Stimulated activated naive CD8-positive, alpha-beta T cell treated with anti-CD3 and anti-CD28 coated beads, Interleukin-15, Interleukin-2, amounts not matched to agents 100 ng/mL and 50 ng/mL, for 24 hours (primary cell): ENCODE measurements around the gene EEF2KMT.
"Not testable (repeated sequence)": the region's sequence is repeated elsewhere in the genome, so short reads cannot be mapped to it uniquely, and the experiment has no call there.

ENCODE experiments used
- H3K27ac Mint-ChIP-seq: one replicate; pipeline ENCODE4 v1.8.0; 2021; ENCODE audit warnings: mild to moderate bottlenecking, mixed read lengths
- H3K27me3 Mint-ChIP-seq: one replicate; pipeline ENCODE4 v1.8.0; 2021; ENCODE audit warnings: mixed read lengths
- H3K36me3 Mint-ChIP-seq: one replicate; pipeline ENCODE4 v1.8.0; 2021; ENCODE audit warnings: low read depth, mixed read lengths
- H3K4me1 Mint-ChIP-seq: one replicate; pipeline ENCODE4 v1.8.0; 2021; ENCODE audit warnings: low read depth, mixed read lengths
- H3K4me3 Mint-ChIP-seq: one replicate; pipeline ENCODE4 v1.8.0; 2021; ENCODE audit warnings: mild to moderate bottlenecking, mixed read lengths
- H3K9me3 Mint-ChIP-seq: one replicate; pipeline ENCODE4 v1.8.0; 2021; ENCODE audit warnings: mixed read lengths

The EEF2KMT gene

GRCh38 chr16:5065813-5066212 is 31.8 kb downstream of the EEF2KMT start, which contains the start of gene C16orf89:
Gene C16orf89, minus strand, starts transcription at chr16:5065956. Its CDS starts 48 bp downstream, at chr16:5065908.
- no peak within 1 kb of the TSS for H3K27ac Mint-ChIP-seq

GRCh38 chr16:5065326-5065725 is 32.3 kb downstream of the EEF2KMT start:
- Mint-ChIP-seq H3K27me3 (no peaks in the 10 kb centered on the region), H3K36me3 (no peaks in the 10 kb centered on the region), H3K9me3 (no peaks in the 10 kb centered on the region), H3K4me3 (no peak overlapping the region), H3K4me1 (no peaks in the 10 kb centered on the region), H3K27ac (no peak overlapping the region)

More at GRCh38 chr16:5065813-5066212, 31.8 kb downstream of the EEF2KMT start, which contains the start of gene C16orf89:
- H3K27me3 Mint-ChIP-seq = no peaks in the 10 kb centered on the region
- H3K36me3 Mint-ChIP-seq = no peaks in the 10 kb centered on the region
- H3K4me1 Mint-ChIP-seq = peaks cover under 1% of the 10 kb centered on the region
- no peaks in the 10 kb centered on the region for H3K9me3 Mint-ChIP-seq
- H3K4me3 Mint-ChIP-seq = no peak within 1 kb of the TSS

- no peaks in the 10 kb centered on the region for H3K36me3 Mint-ChIP-seq
- no peaks in the 10 kb centered on the region for H3K27me3 Mint-ChIP-seq
- no peak overlapping the region for H3K27ac Mint-ChIP-seq
- no peaks in the 10 kb centered on the region for H3K4me1 Mint-ChIP-seq
- H3K4me3 Mint-ChIP-seq = no peak overlapping the region
- no peaks in the 10 kb centered on the region for H3K9me3 Mint-ChIP-seq
These were observed 32.7 kb downstream of the EEF2KMT start for GRCh38 chr16:5064915-5065314.

- Mint-ChIP-seq H3K27ac (no peak overlapping the region), H3K9me3 (no peaks in the 10 kb centered on the region), H3K4me3 (no peak overlapping the region), H3K4me1 (no peaks in the 10 kb centered on the region), H3K36me3 (no peaks in the 10 kb centered on the region), H3K27me3 (no peaks in the 10 kb centered on the region)
These were observed 34.5 kb downstream of the EEF2KMT start for GRCh38 chr16:5062790-5063765.

GRCh38 chr16:5062051-5062450 is 35.5 kb downstream of the EEF2KMT start:
- no peak overlapping the region for H3K4me3 Mint-ChIP-seq
- H3K27me3 Mint-ChIP-seq = no peaks in the 10 kb centered on the region
- H3K4me1 Mint-ChIP-seq = no peaks in the 10 kb centered on the region
- no peaks in the 10 kb centered on the region for H3K9me3 Mint-ChIP-seq
- H3K27ac Mint-ChIP-seq = no peak overlapping the region
- H3K36me3 Mint-ChIP-seq = no peaks in the 10 kb centered on the region

- Mint-ChIP-seq H3K27ac (no peak overlapping the region), H3K27me3 (no peaks in the 10 kb centered on the region), H3K9me3 (no peaks in the 10 kb centered on the region), H3K36me3 (no peaks in the 10 kb centered on the region), H3K4me1 (no peaks in the 10 kb centered on the region), H3K4me3 (no peak overlapping the region)
These were observed 37.4 kb downstream of the EEF2KMT start for GRCh38 chr16:5060073-5060641.

GRCh38 chr16:5059386-5060072 is 38.1 kb downstream of the EEF2KMT start:
- no peaks in the 10 kb centered on the region for H3K27me3 Mint-ChIP-seq
- H3K9me3 Mint-ChIP-seq = no peaks in the 10 kb centered on the region
- no peaks in the 10 kb centered on the region for H3K4me1 Mint-ChIP-seq
- no peak overlapping the region for H3K4me3 Mint-ChIP-seq
- no peak overlapping the region for H3K27ac Mint-ChIP-seq
- H3K36me3 Mint-ChIP-seq = no peaks in the 10 kb centered on the region

GRCh38 chr16:5058476-5058875 is 39.1 kb downstream of the EEF2KMT start:
- H3K27me3 Mint-ChIP-seq = no peaks in the 10 kb centered on the region
- no peaks in the 10 kb centered on the region for H3K36me3 Mint-ChIP-seq
- no peaks in the 10 kb centered on the region for H3K4me1 Mint-ChIP-seq
- no peaks in the 10 kb centered on the region for H3K9me3 Mint-ChIP-seq
- no peak overlapping the region for H3K27ac Mint-ChIP-seq
- H3K4me3 Mint-ChIP-seq = no peak overlapping the region

- H3K4me1 Mint-ChIP-seq = no peaks in the 10 kb centered on the region
- no peaks in the 10 kb centered on the region for H3K9me3 Mint-ChIP-seq
- no peak overlapping the region for H3K4me3 Mint-ChIP-seq
These were observed 41.2 kb downstream of the EEF2KMT start for GRCh38 chr16:5056352-5056751.

GRCh38 chr16:5054876-5055865 is 42.4 kb downstream of the EEF2KMT start:
- Mint-ChIP-seq H3K4me1 (no peaks in the 10 kb centered on the region), H3K27me3 (no peaks in the 10 kb centered on the region), H3K4me3 (no peak overlapping the region), H3K9me3 (no peaks in the 10 kb centered on the region), H3K36me3 (no peaks in the 10 kb centered on the region), H3K27ac (no peak overlapping the region)

More at GRCh38 chr16:5056352-5056751, 41.2 kb downstream of the EEF2KMT start:
- Mint-ChIP-seq H3K27me3 (no peaks in the 10 kb centered on the region), H3K27ac (no peak overlapping the region), H3K36me3 (no peaks in the 10 kb centered on the region)

- Mint-ChIP-seq H3K4me1 (no peaks in the 10 kb centered on the region), H3K36me3 (no peaks in the 10 kb centered on the region), H3K27me3 (peaks cover 4% of the 10 kb centered on the region), H3K4me3 (no peak overlapping the region), H3K9me3 (peaks cover 6% of the 10 kb centered on the region), H3K27ac (no peak overlapping the region)
These were observed 50.7 kb downstream of the EEF2KMT start for GRCh38 chr16:5046914-5047313.

GRCh38 chr16:5045499-5046115 is 52.0 kb downstream of the EEF2KMT start:
- H3K27ac Mint-ChIP-seq = no peak overlapping the region
- peaks cover 4% of the 10 kb centered on the region for H3K27me3 Mint-ChIP-seq
- no peaks in the 10 kb centered on the region for H3K4me1 Mint-ChIP-seq
- peaks cover 6% of the 10 kb centered on the region for H3K9me3 Mint-ChIP-seq
- H3K4me3 Mint-ChIP-seq = no peak overlapping the region
- H3K36me3 Mint-ChIP-seq = no peaks in the 10 kb centered on the region

- H3K27me3 Mint-ChIP-seq, H3K36me3 Mint-ChIP-seq, H3K4me1 Mint-ChIP-seq, H3K9me3 Mint-ChIP-seq, H3K4me3 Mint-ChIP-seq, H3K27ac Mint-ChIP-seq: not testable (repeated sequence)
These were observed 53.0 kb downstream of the EEF2KMT start for GRCh38 chr16:5044581-5044980.
